ENCODE measurements around the gene TRIM8.

Gene TRIM8

DNA sequence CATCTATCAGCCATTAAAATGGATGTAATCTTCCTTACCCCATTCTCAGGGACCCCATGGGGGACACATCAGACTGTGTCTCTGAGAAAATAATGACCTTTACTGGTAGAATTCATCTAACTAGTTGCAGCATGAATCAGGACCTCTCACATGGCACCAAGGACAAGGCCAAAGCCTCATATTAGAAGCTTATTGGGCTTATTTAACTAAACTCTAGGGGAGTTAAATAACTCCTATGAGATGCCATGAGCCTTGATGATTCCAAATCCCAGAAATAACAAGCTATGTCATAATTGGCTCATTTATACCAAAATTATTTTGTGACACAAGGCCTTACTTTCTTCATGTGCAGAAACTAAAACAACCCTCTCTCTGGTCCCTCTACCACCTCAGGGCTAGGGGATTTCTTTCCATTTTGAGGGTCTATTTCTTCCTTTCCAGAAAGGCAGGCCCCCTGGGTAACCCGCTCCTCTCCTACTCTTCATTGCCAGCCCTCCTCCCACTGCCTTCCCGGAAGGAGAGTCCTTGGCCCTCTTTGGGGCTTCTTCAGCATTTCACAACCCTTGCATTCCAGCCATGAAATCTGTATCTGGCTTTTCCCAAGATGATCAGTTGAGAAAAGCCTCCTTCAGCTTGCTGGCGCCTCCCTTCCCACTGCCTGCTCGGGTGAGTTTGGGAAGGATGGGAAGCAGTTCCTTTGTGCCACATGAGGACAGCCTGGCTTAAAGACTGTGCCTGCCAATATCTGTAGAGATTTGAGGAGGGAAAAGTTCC, 41.8 kb upstream of the TRIM8 start:
- DNase-seq (no peak), ATAC-seq (ENCODE audit: insufficient read depth, low read depth) (no peak)
- no peak overlapping the region for H3K4me3 ChIP-seq (ENCODE audit: low read depth in 1 of 2, low read length in 2 of 2)
- no peaks in the 10 kb centered on the region for H3K79me2 ChIP-seq (ENCODE audit: insufficient read depth, low read length)
- no peaks in the 10 kb centered on the region for H3K9me3 ChIP-seq (ENCODE audit: insufficient read depth, low read length, severe bottlenecking)
- peaks cover 51% of the 10 kb centered on the region for H3K36me3 ChIP-seq (ENCODE audit: insufficient read depth, low read length)
- H3K4me2 ChIP-seq (ENCODE audit: insufficient read depth, low read length): no peak overlapping the region
- H3K27me3 ChIP-seq (ENCODE audit: insufficient read depth, low read length, poor library complexity): no peaks in the 10 kb centered on the region
- TF ChIP-seq, protein P1, sequence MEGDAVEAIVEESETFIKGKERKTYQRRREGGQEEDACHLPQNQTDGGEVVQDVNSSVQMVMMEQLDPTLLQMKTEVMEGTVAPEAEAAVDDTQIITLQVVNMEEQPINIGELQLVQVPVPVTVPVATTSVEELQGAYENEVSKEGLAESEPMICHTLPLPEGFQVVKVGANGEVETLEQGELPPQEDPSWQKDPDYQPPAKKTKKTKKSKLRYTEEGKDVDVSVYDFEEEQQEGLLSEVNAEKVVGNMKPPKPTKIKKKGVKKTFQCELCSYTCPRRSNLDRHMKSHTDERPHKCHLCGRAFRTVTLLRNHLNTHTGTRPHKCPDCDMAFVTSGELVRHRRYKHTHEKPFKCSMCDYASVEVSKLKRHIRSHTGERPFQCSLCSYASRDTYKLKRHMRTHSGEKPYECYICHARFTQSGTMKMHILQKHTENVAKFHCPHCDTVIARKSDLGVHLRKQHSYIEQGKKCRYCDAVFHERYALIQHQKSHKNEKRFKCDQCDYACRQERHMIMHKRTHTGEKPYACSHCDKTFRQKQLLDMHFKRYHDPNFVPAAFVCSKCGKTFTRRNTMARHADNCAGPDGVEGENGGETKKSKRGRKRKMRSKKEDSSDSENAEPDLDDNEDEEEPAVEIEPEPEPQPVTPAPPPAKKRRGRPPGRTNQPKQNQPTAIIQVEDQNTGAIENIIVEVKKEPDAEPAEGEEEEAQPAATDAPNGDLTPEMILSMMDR (IDR thresholded peaks at IDR 0.05; ENCODE audit: borderline replicate concordance, extremely low read depth, low read length, poor library complexity, severe bottlenecking): no peak
- TF ChIP-seq EZH2 (IDR thresholded peaks at IDR 0.05; ENCODE audit: borderline replicate concordance, low read depth, low read length, severe bottlenecking): no peak
- H3K4me1 ChIP-seq (ENCODE audit: insufficient read depth, low read length): no peaks in the 10 kb centered on the region
- H3K27ac ChIP-seq (ENCODE audit: low read length): no peak overlapping the region
- H4K20me1 ChIP-seq (ENCODE audit: insufficient read depth, low read length): no peaks in the 10 kb centered on the region
- H2AFZ ChIP-seq (ENCODE audit: low read depth, low read length): no peak overlapping the region
- no peak overlapping the region for H3K9ac ChIP-seq (ENCODE audit: low read depth, low read length)

DNA sequence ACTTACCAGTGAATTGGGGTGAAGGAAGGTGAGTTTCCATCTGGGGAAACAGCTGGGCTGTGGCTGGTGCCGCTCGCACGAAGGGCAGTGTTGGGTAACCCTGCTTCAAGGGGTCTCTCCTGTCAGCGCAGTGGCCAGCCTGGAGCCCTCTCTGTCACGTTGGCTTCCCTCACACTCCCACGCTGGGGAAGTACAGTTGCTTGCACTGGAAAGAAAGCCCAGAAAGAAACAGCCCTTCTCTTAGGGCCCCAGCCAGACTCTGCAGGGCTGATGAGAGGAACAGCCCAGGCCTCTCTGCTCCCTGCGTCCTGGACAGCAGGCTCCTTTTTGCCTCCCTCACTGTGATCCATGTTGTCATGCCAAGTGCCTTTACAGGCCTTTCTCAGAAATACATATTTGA, 40.3 kb upstream of the TRIM8 start:
- DNase-seq (no peak), ATAC-seq (ENCODE audit: insufficient read depth, low read depth) (no peak)
- Histone ChIP-seq H3K27me3 (ENCODE audit: insufficient read depth, low read length, poor library complexity) (no peaks in the 10 kb centered on the region), H3K9me3 (ENCODE audit: insufficient read depth, low read length, severe bottlenecking) (no peaks in the 10 kb centered on the region), H3K27ac (ENCODE audit: low read length) (no peak overlapping the region), H2AFZ (ENCODE audit: low read depth, low read length) (no peak overlapping the region), H3K4me2 (ENCODE audit: insufficient read depth, low read length) (no peak overlapping the region), H3K79me2 (ENCODE audit: insufficient read depth, low read length) (no peaks in the 10 kb centered on the region), H3K4me3 (ENCODE audit: low read depth in 1 of 2, low read length in 2 of 2) (no peak overlapping the region), H3K9ac (ENCODE audit: low read depth, low read length) (no peak overlapping the region), H3K4me1 (ENCODE audit: insufficient read depth, low read length) (no peaks in the 10 kb centered on the region), H3K36me3 (ENCODE audit: insufficient read depth, low read length) (peaks cover 42% of the 10 kb centered on the region), H4K20me1 (ENCODE audit: insufficient read depth, low read length) (no peaks in the 10 kb centered on the region)
- TF ChIP-seq, protein P1 (IDR thresholded peaks at IDR 0.05; ENCODE audit: borderline replicate concordance, extremely low read depth, low read length, poor library complexity, severe bottlenecking): no peak
- no peak for TF ChIP-seq EZH2 (IDR thresholded peaks at IDR 0.05; ENCODE audit: borderline replicate concordance, low read depth, low read length, severe bottlenecking)

DNA sequence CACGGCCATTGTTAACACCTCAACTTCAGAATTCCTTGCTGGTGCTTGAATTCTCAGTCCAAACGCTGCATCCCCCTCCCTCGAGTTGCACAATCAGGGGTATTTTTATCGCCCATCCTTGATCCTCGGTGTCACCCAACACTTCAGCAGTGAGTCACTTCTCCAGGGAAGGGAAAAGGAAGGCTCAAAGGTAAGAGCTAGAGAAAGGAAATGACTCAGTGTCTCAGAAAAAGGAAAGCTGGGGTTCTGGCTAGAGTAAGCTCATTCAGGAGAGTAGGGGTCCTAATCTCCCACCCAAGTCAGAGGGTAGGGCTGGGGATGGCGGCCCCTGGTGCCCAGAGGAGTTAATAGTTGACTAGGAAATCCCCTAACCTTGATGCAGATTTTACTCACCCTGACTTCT, 39.8 kb upstream of the TRIM8 start:
- TF ChIP-seq, protein P1 (IDR thresholded peaks at IDR 0.05; ENCODE audit: borderline replicate concordance, extremely low read depth, low read length, poor library complexity, severe bottlenecking): no peak
- TF ChIP-seq EZH2 (IDR thresholded peaks at IDR 0.05; ENCODE audit: borderline replicate concordance, low read depth, low read length, severe bottlenecking): no peak
- DNase-seq: no peak
- Histone ChIP-seq H3K4me1 (ENCODE audit: insufficient read depth, low read length) (no peaks in the 10 kb centered on the region), H3K79me2 (ENCODE audit: insufficient read depth, low read length) (no peaks in the 10 kb centered on the region), H3K4me2 (ENCODE audit: insufficient read depth, low read length) (no peak overlapping the region), H3K4me3 (ENCODE audit: low read depth in 1 of 2, low read length in 2 of 2) (no peak overlapping the region), H4K20me1 (ENCODE audit: insufficient read depth, low read length) (no peaks in the 10 kb centered on the region), H3K9me3 (ENCODE audit: insufficient read depth, low read length, severe bottlenecking) (no peaks in the 10 kb centered on the region), H3K27me3 (ENCODE audit: insufficient read depth, low read length, poor library complexity) (no peaks in the 10 kb centered on the region), H3K36me3 (ENCODE audit: insufficient read depth, low read length) (peaks cover 37% of the 10 kb centered on the region), H3K27ac (ENCODE audit: low read length) (no peak overlapping the region), H2AFZ (ENCODE audit: low read depth, low read length) (no peak overlapping the region), H3K9ac (ENCODE audit: low read depth, low read length) (no peak overlapping the region)
- no peak for ATAC-seq (ENCODE audit: insufficient read depth, low read depth)

Data from DND-41 (cell line).